ENCODE measurements around the gene DOCK4.

DOCK4 gene

DNA sequence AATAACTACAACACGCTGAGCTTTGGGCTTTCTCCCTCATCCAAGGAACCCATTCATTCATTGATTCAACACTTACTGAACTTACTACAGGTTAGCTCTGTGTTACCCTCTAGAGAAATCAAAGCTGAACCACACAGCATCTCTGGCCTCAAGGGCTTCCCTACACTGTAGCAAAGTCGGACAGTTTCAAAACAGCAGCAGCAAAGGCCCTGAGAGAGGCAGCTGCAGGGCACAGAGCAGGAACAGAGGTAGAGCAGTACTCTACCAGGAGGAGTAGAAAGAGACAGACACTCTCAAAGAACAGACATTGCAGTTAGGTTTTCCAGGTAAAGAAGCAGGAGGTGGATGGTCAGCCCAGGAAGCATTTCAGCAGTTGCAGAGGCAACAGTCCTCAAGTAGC lies 16.1 kb downstream of the DOCK4 start:
- DNase-seq: no peak

DNA sequence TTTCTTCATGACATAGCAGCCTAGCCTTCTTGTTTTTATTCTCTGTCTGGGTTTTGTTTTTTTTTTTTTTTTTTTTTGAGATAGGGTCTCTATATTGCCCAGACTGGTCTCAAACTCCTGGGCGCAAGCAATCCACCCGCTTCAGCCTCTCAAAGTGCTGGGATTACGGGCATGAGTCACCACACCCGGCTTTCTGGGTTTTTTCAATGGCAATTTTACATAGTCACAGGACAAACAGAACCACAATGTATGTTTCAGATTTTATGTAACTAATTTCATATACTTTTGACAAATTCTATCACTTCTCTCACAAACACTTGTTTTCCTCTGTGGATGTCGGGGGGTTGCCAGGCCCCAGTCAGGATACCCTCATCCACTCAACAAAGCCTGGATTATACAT lies 16.5 kb downstream of the DOCK4 start:
- no peak for DNase-seq

DNA sequence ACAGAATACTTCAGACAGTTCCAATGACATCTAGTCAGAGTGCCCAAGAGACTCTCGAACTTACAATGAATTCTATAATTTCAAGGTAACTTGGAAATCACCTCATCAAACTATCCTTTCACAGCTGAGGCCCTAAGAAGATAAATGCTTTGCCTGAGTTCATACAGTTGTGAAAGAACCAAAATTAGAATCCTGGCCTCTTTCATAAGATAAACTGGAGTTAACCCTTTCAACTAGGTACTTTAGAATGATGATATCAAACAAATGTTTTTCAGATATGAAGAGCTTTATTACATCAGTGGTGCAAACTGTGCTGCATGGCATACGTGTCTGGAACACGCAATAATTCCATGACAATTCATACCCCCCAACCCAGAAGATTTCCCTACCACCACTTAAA lies 17.9 kb downstream of the DOCK4 start:
- no peak for DNase-seq

DNA sequence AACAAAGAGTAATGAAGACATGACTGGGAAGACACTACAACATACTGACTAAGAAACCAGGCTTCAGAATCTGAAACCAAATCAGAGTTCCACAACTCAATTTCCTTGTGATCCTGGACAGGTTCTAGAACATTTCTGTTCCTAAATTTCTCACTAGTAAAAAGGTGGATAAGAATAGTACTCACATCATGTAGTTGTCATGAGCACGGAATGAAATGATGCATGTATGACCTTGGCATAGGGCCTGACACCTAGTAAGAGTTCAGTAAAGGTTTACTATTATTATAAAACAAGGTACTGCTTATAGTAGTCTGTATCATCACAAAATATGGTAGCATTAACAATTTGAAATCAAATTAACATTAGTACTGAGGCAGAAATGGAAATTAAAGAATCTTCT lies 19.9 kb downstream of the DOCK4 start:
- DNase-seq: no peak

DNA sequence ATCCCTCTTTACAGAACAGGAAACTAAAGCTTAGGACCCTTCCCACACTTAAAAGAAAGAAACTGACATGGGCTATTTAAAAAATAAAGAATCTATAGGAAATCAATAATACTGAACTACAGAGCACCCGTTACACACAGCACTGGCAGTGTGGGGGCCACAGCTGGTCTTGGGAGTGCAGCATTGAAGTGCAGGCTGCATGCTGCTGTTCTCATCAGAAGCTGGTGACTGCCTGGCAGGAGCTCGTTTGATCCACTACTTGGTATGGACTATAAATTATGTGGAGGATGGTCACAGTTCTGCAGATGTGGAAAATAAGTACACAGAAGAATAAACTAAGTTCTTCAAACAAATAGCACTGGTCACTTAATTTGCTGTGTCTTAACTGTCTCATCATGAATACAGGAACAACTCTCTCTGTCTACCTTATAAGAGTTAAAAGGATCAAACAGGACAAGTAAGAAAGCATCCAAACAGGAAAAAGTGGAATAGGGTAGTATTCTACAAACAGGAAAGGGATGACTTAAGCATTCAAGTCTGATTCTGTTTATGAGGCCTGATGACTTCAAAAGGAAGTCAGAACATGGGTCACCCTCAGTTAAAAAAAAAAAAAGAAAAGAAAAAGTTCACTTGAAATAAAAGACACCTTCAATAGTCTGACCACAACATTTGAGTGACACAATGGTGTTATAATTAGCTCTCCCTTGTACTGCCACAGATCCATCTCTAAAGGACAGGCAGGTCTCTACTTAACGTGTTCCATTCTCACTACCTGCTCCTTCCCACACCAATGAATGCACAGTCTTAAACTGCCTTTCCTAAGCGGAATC lies 21.0 kb downstream of the DOCK4 start:
- DNase-seq: no peak

DNA sequence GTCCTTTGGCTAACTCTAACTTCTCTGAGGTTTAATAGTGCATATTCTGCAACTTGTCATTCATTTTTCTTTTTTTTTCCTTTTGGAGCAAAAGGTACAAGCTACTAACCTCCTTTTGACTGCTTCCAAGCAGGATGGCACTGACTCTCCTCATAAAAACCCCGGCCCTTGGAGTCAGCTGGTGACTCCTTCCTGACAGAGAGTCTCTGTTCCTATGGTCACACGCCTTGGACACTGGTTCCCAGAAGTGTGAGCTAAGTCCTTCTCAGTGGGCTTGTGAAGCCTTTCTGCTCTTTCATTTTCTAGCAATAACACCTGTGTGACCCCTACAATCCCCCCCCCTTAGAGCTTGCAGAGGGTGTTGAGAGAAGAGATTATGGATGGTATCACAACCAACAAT lies 21.7 kb downstream of the DOCK4 start:
- DNase-seq: no peak

DNA sequence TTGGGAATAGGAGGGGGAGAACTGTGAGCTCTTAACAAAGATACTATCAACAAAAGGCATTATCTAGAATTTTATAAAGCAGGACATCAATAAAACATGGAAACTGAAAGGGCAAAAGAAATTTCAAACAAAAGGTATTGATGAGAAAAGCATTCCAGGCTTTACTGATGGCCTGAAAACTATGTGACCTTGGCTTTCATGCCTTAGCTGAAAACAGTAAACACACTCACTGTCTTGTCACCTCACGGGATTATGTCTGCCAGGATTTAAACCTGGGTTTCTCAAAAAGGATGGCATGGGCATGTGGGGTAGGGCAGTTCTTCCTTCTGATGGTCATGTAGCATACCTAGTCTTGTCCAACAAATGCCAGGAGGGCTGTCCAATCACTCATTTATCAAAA lies 22.9 kb downstream of the DOCK4 start:
- DNase-seq: no peak

DNA sequence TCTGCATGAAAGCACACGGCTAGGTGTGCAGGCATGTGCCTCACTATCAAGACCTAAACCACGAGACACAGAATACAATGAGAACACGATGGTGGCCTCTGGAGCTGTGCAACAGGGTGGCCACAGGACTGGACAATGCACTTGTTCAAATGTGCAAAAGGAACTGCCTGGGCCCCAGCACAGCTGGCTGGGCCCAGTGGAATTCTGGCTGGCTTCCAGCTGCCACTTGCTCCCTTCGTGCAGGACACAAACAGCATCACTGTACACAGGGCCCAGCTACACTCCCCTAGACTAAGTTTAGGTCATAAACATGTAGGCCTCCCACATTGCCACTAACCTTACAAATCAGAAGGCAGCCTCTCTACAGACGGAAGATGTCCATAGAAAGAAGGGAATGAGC lies 23.4 kb downstream of the DOCK4 start:
- no peak for DNase-seq

DNA sequence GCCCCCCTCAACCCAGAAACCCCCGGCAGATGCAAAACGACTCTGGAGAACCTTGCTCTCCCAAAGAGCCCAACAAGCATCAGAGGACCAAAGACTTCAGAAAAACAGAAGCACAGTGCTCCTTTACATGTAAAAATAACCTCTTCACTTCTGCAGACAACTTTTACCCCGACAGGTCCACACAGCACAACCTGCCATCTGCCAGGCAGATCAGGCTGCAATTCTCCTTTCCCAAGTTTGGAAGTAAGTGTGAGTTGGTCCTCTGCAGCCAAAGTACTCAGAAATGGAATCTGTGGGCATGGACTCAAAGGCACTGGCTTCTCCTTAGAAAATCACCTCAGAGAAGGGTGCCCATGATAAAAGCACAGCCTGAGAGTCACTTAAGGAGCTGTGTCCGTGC lies 26.0 kb downstream of the DOCK4 start:
- DNase-seq: no peak

DNA sequence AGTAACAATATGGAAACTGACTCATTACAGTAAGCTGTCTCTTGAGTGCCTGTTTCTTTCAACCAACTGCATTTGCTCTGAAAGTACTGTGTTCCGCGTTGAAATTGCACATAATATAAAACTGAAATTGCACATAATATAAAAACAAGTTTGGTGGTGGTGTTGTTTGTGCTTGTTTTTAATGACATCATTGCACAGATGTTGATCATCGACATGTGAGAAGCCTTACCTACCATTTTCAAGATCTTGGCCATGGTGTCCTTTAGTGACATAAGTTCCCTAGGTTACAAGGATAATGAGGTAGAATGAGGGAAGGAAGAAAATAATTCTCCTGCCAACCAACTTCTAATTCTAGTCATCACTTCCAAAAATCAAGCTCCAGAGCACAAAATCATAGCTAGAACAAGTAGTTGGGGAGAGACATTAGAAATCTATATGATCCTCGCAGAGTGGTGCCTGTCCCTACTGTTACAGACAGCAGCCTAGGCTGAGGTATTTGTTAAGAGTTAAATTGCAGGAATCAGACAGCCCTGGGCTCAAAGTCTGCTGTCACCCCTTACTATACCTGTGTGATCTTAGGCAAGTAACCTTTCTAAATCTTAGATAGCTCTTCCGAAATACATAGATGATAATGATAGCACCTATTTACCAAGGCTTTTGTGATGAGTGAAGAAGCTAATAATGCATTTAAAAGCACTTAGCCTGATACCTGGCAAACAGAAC lies 29.3 kb downstream of the DOCK4 start:
- DNase-seq: no peak

DNA sequence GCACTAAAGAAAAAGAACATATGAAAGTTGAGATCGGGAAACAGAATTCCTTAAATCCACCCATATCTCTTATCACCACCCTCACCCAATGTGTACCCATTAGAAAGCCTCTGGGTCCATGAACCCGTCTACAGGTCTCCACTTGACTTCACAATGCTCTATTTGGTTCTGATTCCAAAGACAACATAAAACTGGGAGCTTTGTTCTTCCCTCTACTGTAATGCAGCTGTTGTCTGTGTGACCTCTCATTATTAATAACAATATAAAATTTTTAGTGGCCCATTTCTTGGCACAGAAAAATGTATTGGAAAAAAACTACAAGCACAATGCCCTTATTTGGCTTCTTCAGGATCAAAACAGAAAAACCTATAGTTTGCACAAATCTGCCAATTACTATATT lies 30.0 kb downstream of the DOCK4 start:
- DNase-seq: no peak

DNA sequence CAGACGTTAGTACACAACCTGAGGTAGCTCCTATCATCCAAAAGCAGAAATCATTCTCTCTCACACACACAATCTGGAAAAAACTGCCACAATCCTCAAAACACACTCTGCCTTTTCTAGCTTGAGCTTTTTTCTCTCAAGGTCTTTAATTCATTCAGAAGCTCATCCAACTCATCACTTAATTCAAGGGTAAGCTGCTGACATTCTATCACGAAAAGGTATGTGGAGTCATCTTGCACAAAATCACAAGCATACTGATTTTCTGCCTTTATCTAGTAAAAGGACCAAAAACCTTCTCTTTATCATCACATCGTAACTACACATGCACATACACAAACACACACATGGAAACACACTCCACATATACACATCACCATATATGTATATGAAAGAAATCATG lies 32.0 kb downstream of the DOCK4 start:
- DNase-seq: no peak

DNA sequence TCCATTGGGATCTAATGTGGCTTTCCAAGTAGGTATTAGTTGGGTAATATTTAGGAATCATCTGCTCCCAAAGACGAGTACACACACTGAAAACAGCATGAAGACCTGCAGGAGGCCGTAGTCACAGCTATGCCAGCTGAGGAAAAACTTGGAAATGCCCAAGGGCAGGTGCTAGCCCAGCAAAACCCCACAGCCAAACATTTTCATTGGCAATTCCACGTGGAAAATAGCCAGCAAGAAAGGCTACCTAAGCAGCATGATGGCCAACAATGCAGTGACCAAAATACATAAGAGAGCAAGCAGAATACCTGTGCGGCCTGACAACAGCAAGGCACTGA lies 32.7 kb downstream of the DOCK4 start:
- no peak for DNase-seq

DNA sequence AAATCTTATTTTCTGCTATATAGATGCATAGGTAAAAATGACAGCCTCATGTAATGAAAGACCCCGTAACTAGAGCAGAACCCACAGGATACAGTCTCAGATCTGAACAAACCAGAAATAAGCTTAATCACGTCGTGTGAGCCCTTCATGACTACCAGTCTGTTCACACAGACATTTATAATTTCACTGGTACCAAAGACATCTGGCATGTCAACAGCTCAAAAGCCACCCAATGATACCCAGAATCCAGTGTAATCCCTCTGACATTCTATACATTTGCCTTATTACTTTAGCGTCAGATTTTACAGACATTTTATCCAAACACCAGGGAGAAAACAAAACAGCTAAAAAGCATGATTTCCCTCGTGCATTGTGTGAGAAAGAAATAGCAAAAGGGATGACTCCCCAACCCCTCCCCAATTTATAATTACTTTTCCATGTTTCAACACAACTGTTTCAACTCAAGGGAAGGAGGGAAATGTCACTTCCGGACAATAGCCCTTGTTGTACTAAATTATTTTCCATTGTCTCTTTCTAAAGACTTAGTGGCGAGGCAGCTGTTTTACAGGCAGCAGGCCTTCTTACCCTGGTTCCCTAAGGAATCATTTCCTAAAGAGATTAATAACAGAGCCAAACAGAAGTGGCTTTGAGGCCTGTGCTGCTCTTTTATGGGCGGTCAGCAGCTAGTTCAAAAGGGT lies 33.2 kb downstream of the DOCK4 start:
- DNase-seq: no peak

DNA sequence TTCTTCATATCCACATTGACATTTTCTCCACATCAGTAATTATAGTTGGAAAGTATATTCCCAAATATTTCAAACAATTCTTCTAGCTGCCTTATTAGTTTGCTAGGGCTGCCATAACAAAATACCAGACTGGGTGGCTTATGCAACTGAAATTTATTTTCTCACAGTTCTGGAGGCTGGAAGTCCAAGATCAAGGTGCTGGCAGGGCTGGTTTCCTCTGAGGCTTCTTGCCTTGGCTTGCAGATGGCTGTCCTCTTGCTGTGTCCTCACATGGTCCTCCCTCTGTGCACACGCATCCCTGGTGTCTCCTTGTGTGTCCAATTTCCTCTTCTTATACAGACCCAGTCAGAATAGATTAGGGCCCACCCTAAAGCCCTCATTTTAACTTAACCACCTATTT lies 34.5 kb downstream of the DOCK4 start:
- no peak for DNase-seq

DNA sequence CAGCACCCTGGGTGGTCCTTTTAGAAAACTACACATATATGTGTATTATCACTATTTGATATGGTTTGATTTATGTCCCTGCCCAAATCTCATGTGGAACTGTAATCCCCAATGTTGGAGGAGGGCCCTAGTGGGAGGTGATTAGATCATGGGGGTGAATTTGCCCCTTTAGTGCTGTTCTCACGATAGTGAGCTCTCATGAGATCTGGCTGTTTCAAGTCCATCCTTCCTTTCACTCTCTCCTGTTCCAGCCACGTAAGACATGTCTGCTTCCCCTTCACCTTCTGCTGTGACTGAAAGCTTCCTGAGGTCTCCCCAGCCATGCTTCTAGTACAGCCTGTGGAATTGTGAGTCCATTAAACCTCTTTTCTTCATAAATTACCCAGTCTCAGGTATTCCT lies 37.3 kb downstream of the DOCK4 start:
- no peak for DNase-seq

DNA sequence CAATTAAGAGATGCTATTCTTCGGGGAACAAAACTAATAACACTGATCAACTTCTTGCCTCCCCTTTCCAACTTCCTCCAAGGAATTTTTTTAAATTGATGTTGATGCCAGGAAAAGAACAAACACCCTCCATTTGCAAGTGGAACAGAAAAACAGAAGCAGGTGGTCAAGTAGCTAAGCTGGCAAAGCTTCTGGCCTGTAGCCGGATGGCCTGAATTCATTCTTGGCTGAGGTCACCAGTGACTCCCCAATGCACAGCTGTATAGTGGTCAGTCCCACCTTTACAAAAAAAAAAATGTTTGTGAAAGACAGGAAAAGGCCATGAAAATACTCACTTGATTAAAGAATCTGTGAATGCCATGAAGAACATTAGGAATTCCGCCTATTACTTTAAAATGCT lies 39.1 kb downstream of the DOCK4 start:
- no peak for DNase-seq

DNA sequence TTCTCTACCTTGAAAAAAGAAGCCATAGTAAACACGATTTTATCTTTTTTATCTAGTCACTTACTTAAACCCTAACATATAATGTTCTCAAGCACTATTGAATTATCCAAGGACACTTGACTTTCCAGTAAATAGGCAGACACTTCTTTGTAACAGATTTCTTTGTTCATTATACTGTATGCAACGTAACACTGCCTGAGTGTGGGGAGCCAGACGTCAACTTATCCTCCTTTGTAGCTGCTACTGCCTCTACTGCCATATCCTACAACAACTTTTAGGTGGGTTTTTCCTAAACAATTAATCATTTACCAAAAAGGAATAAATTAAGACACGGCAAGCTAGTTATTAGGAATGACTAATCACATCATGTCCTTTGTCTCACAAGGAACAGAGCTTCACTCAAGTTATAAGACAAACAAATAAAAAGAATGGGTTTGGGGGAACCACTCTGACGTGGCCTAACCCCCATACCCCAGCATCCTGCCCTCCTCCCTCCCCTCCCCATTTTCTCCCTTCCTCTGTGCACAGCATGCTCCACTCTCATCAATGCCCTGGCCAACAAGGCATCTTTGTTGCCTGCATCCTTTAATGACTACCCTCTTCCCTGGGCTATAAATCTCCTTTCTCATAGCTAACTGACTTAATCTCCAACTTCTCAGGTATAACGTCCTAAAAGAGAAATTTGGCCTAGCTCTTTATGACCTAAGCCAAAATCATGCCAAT lies 43.3 kb downstream of the DOCK4 start:
- no peak for DNase-seq

DNA sequence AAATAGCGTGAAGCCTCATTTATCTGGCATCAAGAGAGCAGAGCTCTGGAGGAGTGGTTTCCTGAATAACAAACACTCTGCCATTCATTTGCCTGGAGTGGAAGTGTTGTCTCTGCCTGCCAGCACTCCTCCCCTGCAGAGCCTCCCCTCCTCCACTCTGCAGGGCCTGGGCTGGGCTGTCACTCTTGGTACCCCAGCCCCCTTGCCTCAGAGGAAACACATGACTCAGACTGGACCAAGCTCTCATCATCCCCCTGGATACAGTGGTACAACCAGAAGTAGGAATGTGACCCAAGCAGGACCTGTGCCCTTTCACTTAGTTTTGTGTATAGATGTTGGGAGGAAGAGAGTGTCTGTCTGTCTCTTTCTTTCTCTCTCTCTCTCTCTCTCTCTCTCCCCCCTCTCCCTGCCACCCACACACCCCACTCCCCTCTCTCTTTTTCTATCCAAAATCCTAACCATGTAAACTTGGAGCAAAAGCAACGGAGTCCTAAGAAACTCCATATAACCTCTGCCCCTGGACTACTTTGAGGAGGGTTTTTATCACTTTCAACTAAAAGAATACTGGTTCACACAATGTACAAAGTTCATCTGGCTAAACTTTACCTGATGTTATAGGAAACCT lies 43.9 kb downstream of the DOCK4 start:
- no peak for DNase-seq

DNA sequence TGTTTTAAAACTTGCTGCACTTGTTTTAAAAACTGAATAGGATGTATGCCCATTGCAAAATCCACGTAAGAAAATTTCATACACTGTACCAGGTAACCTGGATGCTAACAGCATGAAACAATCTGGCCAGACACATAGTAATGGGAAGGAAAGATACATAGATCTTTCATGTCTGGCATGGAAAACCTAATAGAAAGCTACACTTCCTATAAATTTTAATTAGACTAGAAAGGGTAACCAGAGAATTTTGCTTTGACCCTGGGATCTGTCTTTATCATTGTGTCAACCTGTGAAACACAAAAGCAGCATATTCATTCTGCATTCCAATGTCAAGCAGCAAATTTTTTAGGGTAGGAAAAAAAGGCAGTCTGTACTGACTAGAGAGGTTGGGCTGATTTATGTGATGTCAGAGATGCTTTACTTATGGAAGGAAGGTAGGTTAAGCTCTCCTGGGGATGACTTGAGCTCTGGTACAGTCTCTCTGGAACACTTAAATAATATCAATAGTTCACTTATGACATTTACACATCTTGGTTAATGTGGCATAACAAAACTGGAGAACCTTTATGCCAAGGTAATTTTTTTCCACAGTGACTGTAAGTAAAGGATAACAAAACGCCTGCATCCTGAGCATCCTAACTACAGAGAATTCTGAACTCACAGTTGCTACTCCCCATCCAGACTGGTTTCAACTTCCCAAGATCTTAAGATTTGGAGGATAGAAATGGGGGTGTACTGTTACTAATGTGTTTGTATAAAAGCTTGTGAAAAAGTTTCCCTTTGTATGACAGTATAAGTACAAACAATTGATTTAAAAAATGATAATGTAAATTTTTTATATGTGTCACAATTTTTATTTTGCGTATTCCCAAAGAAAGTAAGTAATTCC lies 44.7 kb downstream of the DOCK4 start:
- DNase-seq: no peak

DNA sequence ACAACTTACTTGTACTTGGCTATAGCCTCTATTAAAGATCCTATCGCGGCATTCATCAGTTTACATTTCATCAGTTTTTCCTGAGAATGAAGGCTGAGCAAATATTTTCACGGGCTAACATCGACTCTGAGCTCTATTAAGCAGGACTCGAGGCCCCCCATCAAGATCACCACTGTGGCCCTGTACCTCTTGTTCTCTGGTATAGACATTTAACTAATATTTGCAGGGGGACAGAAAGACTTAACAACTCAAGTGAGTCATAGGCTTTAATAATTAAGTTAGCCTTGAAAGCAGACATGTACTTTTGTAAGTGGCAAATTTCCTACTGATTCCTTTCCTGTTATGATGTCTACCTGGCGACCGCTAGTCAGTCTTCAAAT lies 45.4 kb downstream of the DOCK4 start:
- DNase-seq: no peak

Data from MV-4-11 (cell line).